ENCODE measurements around the gene CCDC88C. TPM values are rescaled to one million over a fixed set of nuclear protein-coding genes. Genes with fewer than 3 reads are reported as not detected.
"Not testable (repeated sequence)": the region's sequence is repeated elsewhere in the genome, so short reads cannot be mapped to it uniquely, and the experiment has no call there.

The CCDC88C gene
- total RNA-seq, 1 experiment from 2014 or later = 2.0 TPM

- in situ Hi-C loops (cut with HindIII; ENCODE audit: low pct_unique_long_range_greater_than_20kb, low sequenced_read_pairs) = no loop called here
- no peak for DNase-seq (ENCODE audit: low read depth)
Measured at GRCh38 chr14:91272341-91273272, 145.0 kb downstream of the CCDC88C start.

- in situ Hi-C loops (cut with HindIII; ENCODE audit: low pct_unique_long_range_greater_than_20kb, low sequenced_read_pairs) = no loop called here
- no peak for DNase-seq (ENCODE audit: low read depth)
Measured at GRCh38 chr14:91271639-91272038, 146.0 kb downstream of the CCDC88C start.

- in situ Hi-C loops (cut with HindIII; ENCODE audit: low pct_unique_long_range_greater_than_20kb, low sequenced_read_pairs) = no loop called here
- DNase-seq (ENCODE audit: low read depth) = no peak
Measured at GRCh38 chr14:91270619-91271018, 147.0 kb downstream of the CCDC88C start.

GRCh38 chr14:91270188-91270587 is 147.4 kb downstream of the CCDC88C start:
- in situ Hi-C loops (cut with HindIII; ENCODE audit: low pct_unique_long_range_greater_than_20kb, low sequenced_read_pairs) = no loop called here
- DNase-seq (ENCODE audit: low read depth) = no peak

GRCh38 chr14:91269076-91269991 is 148.3 kb downstream of the CCDC88C start:
- in situ Hi-C loops (cut with HindIII; ENCODE audit: low pct_unique_long_range_greater_than_20kb, low sequenced_read_pairs) = no loop called here

GRCh38 chr14:91267965-91268437 is 149.6 kb downstream of the CCDC88C start:
- DNase-seq (ENCODE audit: low read depth) = no peak
- in situ Hi-C loops (cut with HindIII; ENCODE audit: low pct_unique_long_range_greater_than_20kb, low sequenced_read_pairs) = no loop called here

More at GRCh38 chr14:91269076-91269991, 148.3 kb downstream of the CCDC88C start:
- DNase-seq (ENCODE audit: low read depth) = no peak

GRCh38 chr14:91266276-91266675 is 151.3 kb downstream of the CCDC88C start:
- DNase-seq (ENCODE audit: low read depth); in situ Hi-C loops (cut with HindIII; ENCODE audit: low pct_unique_long_range_greater_than_20kb, low sequenced_read_pairs): not testable (repeated sequence)

GRCh38 chr14:91265404-91265803 is 152.2 kb downstream of the CCDC88C start:
- in situ Hi-C loops (cut with HindIII; ENCODE audit: low pct_unique_long_range_greater_than_20kb, low sequenced_read_pairs) = no loop called here
- no peak for DNase-seq (ENCODE audit: low read depth)

GRCh38 chr14:91264151-91265150 is 153.2 kb downstream of the CCDC88C start:
- DNase-seq (ENCODE audit: low read depth) = no peak
- in situ Hi-C loops (cut with HindIII; ENCODE audit: low pct_unique_long_range_greater_than_20kb, low sequenced_read_pairs) = no loop called here

GRCh38 chr14:91263329-91263728 is 154.3 kb downstream of the CCDC88C start:
- in situ Hi-C loops (cut with HindIII; ENCODE audit: low pct_unique_long_range_greater_than_20kb, low sequenced_read_pairs) = no loop called here
- no peak for DNase-seq (ENCODE audit: low read depth)

- DNase-seq (ENCODE audit: low read depth) = no peak
- in situ Hi-C loops (cut with HindIII; ENCODE audit: low pct_unique_long_range_greater_than_20kb, low sequenced_read_pairs) = no loop called here
Measured at GRCh38 chr14:91261986-91262549, 155.6 kb downstream of the CCDC88C start.

GRCh38 chr14:91261115-91261514 is 156.5 kb downstream of the CCDC88C start:
- in situ Hi-C loops (cut with HindIII; ENCODE audit: low pct_unique_long_range_greater_than_20kb, low sequenced_read_pairs) = no loop called here
- DNase-seq (ENCODE audit: low read depth) = no peak

- in situ Hi-C loops (cut with HindIII; ENCODE audit: low pct_unique_long_range_greater_than_20kb, low sequenced_read_pairs) = no loop called here
- DNase-seq (ENCODE audit: low read depth) = no peak
Measured at GRCh38 chr14:91258876-91259275, 158.7 kb downstream of the CCDC88C start.

GRCh38 chr14:91258011-91258618 is 159.5 kb downstream of the CCDC88C start:
- in situ Hi-C loops (cut with HindIII; ENCODE audit: low pct_unique_long_range_greater_than_20kb, low sequenced_read_pairs) = no loop called here
- no peak for DNase-seq (ENCODE audit: low read depth)

GRCh38 chr14:91257328-91258010 is 160.2 kb downstream of the CCDC88C start:
- in situ Hi-C loops (cut with HindIII; ENCODE audit: low pct_unique_long_range_greater_than_20kb, low sequenced_read_pairs) = no loop called here
- DNase-seq (ENCODE audit: low read depth) = no peak

GRCh38 chr14:91256661-91257060 is 161.0 kb downstream of the CCDC88C start:
- no peak for DNase-seq (ENCODE audit: low read depth)
- in situ Hi-C loops (cut with HindIII; ENCODE audit: low pct_unique_long_range_greater_than_20kb, low sequenced_read_pairs) = no loop called here
